OCI-LY3 (cell line): ENCODE results near the gene DOCK10.

ENCODE experiments used
- CTCF ChIP-seq: fragments of 200-600, 300-600 bp; sonication (generic); IDR thresholded peaks from 2 replicates; pipeline ENCODE4 v1.5.1; 2014; ENCODE audit warnings: antibody characterized with exemption, low read length, low read depth
- EZH2phosphoT487 ChIP-seq: fragments of 200-600 bp; shearing (Covaris generic); IDR thresholded peaks from 2 replicates; pipeline ENCODE4 v1.6.1; 2018; ENCODE audit warnings: antibody characterized with exemption, mixed run types, low read depth

- no peak for TF ChIP-seq CTCF
- no peak for TF ChIP-seq EZH2phosphoT487
Observed at GRCh38 chr2:224769489-224769888, 272.8 kb downstream of the DOCK10 start.
